Astrocyte (in vitro differentiated cells and primary cell): ENCODE measurements around the gene DEFB129. TPM values are rescaled to one million over a fixed set of nuclear protein-coding genes. Genes with fewer than 3 reads are reported as not detected.

Source experiments
- DNase-seq: peaks from one replicate; pipeline ENCODE4 v3.0.0-alpha.2; 2010; ENCODE audit warnings: low read depth
- FAIRE-seq: peaks from 2 replicates; lab custom pipeline; 2011; peaks lifted over from hg19 to GRCh38; lab: Jason Lieb, UNC
- H2AFZ ChIP-seq: 2 replicates; pipeline ENCODE4 v1.6.0; 2012; ENCODE audit warnings: low read depth, low read length, inconsistent platforms
- H3K27ac ChIP-seq: 2 replicates; pipeline ENCODE4 v1.5.1; 2011; ENCODE audit warnings: low read depth, low read length, inconsistent platforms
- H3K27me3 ChIP-seq: 2 replicates; pipeline ENCODE4 v1.6.0; 2011; ENCODE audit warnings: low read length, inconsistent platforms; ENCODE audit not compliant: insufficient read depth
- H3K36me3 ChIP-seq: 2 replicates; pipeline ENCODE4 v1.5.1; 2011; ENCODE audit warnings: low read length, inconsistent platforms; ENCODE audit not compliant: insufficient read depth
- H3K4me1 ChIP-seq: 2 replicates; pipeline ENCODE4 v1.5.1; 2011; ENCODE audit warnings: low read length, inconsistent platforms; ENCODE audit not compliant: insufficient read depth
- H3K4me2 ChIP-seq: 2 replicates; pipeline ENCODE4 v1.6.0; 2012; ENCODE audit warnings: low read length, inconsistent platforms
- H3K4me3 ChIP-seq: 2 replicates; pipeline ENCODE4 v1.5.1; 2011; ENCODE audit warnings: low read depth, mild to moderate bottlenecking, low read length, inconsistent platforms; ENCODE audit not compliant: insufficient read depth
- H3K79me2 ChIP-seq: 2 replicates; pipeline ENCODE4 v1.6.0; 2012; ENCODE audit warnings: mild to moderate bottlenecking, low read length, inconsistent platforms; ENCODE audit not compliant: insufficient read depth
- H3K9ac ChIP-seq: 2 replicates; pipeline ENCODE4 v1.6.0; 2012; ENCODE audit warnings: mild to moderate bottlenecking, low read length, inconsistent platforms
- H3K9me3 ChIP-seq: 2 replicates; pipeline ENCODE4 v1.5.1; 2012; ENCODE audit warnings: low read depth, mild to moderate bottlenecking, low read length, inconsistent platforms; ENCODE audit not compliant: insufficient read depth
- H4K20me1 ChIP-seq: 2 replicates; pipeline ENCODE4 v1.6.0; 2012; ENCODE audit warnings: low read length, inconsistent platforms; ENCODE audit not compliant: insufficient read depth
- H3K27ac Mint-ChIP-seq: one replicate; pipeline ENCODE4 v1.8.0; 2021; ENCODE audit warnings: mild to moderate bottlenecking, mixed read lengths; ENCODE audit not compliant: unreplicated experiment
- H3K27me3 Mint-ChIP-seq: one replicate; pipeline ENCODE4 v1.8.0; 2021; ENCODE audit warnings: low read depth, mixed read lengths; ENCODE audit not compliant: unreplicated experiment
- H3K36me3 Mint-ChIP-seq: one replicate; pipeline ENCODE4 v1.8.0; 2021; ENCODE audit warnings: low read depth, mixed read lengths; ENCODE audit not compliant: unreplicated experiment
- H3K4me1 Mint-ChIP-seq: one replicate; pipeline ENCODE4 v1.8.0; 2021; ENCODE audit warnings: low read depth, mixed read lengths; ENCODE audit not compliant: unreplicated experiment
- H3K4me3 Mint-ChIP-seq: one replicate; pipeline ENCODE4 v1.8.0; 2021; ENCODE audit warnings: mild to moderate bottlenecking, moderate library complexity, mixed read lengths; ENCODE audit not compliant: unreplicated experiment
- H3K9me3 Mint-ChIP-seq: one replicate; pipeline ENCODE4 v1.8.0; 2021; ENCODE audit warnings: mild to moderate bottlenecking, mixed read lengths; ENCODE audit not compliant: unreplicated experiment
- EZH2 ChIP-seq: IDR thresholded peaks from 2 replicates; pipeline ENCODE4 v1.6.1; 2012; ENCODE audit warnings: mild to moderate bottlenecking, low read length, inconsistent platforms; ENCODE audit not compliant: insufficient read depth
- total RNA-seq: library from RNA; stranded (reverse); gene quantifications from 2 replicates; pipeline ENCODE4 v1.2.1, GENCODE V29; 2021
- TF ChIP-seq, protein P1 (sequence below): IDR thresholded peaks from 2 replicates; pipeline ENCODE4 v1.5.1; 2011; ENCODE audit warnings: low read depth, mild to moderate bottlenecking, inconsistent platforms, low read length, moderate library complexity; ENCODE audit not compliant: insufficient read depth

DEFB129 gene
- total RNA-seq, 1 donor from 2014 or later = not detected

DNA sequence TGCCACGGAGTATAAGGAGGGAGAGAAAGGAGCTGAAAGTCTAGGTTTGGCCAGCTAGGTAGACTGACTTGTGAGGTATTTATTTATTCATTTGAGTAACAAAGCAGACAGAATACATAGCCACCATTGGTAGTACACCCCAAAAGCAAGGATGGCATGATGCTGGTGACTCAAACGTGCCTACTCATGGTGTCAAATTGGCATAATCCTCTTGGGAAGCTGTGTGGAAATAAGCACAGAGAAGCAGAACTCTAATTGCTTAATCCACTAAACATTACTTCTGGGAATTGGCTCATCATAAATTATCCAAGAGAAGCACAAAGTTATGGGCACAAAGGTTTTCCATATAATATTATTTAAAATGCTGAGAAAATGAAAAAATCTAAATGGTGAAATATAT lies 32.9 kb downstream of the DEFB129 start:
- H3K27ac Mint-ChIP-seq = no peak overlapping the region
- no peaks in the 10 kb centered on the region for H3K4me1 Mint-ChIP-seq
- H3K36me3 ChIP-seq = no peaks in the 10 kb centered on the region
- H3K27ac ChIP-seq = no peak overlapping the region
- TF ChIP-seq, protein P1, sequence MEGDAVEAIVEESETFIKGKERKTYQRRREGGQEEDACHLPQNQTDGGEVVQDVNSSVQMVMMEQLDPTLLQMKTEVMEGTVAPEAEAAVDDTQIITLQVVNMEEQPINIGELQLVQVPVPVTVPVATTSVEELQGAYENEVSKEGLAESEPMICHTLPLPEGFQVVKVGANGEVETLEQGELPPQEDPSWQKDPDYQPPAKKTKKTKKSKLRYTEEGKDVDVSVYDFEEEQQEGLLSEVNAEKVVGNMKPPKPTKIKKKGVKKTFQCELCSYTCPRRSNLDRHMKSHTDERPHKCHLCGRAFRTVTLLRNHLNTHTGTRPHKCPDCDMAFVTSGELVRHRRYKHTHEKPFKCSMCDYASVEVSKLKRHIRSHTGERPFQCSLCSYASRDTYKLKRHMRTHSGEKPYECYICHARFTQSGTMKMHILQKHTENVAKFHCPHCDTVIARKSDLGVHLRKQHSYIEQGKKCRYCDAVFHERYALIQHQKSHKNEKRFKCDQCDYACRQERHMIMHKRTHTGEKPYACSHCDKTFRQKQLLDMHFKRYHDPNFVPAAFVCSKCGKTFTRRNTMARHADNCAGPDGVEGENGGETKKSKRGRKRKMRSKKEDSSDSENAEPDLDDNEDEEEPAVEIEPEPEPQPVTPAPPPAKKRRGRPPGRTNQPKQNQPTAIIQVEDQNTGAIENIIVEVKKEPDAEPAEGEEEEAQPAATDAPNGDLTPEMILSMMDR = no peak
- no peak for TF ChIP-seq EZH2
- H3K4me3 ChIP-seq = no peak overlapping the region
- peaks cover 47% of the 10 kb centered on the region for H3K27me3 Mint-ChIP-seq
- no peaks in the 10 kb centered on the region for H3K9me3 ChIP-seq
- no peak overlapping the region for H3K9ac ChIP-seq
- no peak overlapping the region for H2AFZ ChIP-seq
- no peak overlapping the region for H3K4me2 ChIP-seq
- no peaks in the 10 kb centered on the region for H3K4me1 ChIP-seq
- DNase-seq (no peak), FAIRE-seq (no peak)
- H3K79me2 ChIP-seq = no peaks in the 10 kb centered on the region
- H4K20me1 ChIP-seq = no peaks in the 10 kb centered on the region
- H3K36me3 Mint-ChIP-seq = no peaks in the 10 kb centered on the region
- no peak overlapping the region for H3K4me3 Mint-ChIP-seq
- no peaks in the 10 kb centered on the region for H3K27me3 ChIP-seq
- no peaks in the 10 kb centered on the region for H3K9me3 Mint-ChIP-seq

DNA sequence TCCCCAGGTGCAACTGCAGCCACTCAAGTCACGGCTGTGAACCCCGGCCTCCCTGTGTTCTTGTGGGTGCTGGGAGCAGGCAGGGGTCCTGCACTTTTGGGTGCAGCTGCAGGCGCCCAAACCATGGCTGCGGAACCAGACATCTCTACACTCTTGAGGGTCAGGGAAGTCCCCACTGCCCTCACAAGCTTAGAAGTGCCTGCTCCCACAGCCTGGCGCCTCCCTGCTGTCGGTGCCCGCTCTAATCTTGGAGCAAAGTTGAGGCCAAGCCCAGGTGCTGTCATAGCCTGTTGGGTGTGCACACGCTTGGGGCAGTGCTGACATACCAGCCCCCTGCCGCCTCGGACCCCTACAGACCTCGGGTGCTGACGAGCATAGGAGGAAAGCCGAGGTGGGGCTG lies 36.6 kb downstream of the DEFB129 start:
- no peak for FAIRE-seq
- Mint-ChIP-seq H3K4me3 (no peak overlapping the region), H3K27ac (no peak overlapping the region), H3K36me3 (no peaks in the 10 kb centered on the region), H3K27me3 (peaks cover 38% of the 10 kb centered on the region), H3K4me1 (no peaks in the 10 kb centered on the region), H3K9me3 (no peaks in the 10 kb centered on the region)
- H3K79me2 ChIP-seq = no peaks in the 10 kb centered on the region
- no peak for DNase-seq
- H3K9ac ChIP-seq = no peak overlapping the region
- H3K36me3 ChIP-seq = no peaks in the 10 kb centered on the region
- no peaks in the 10 kb centered on the region for H3K9me3 ChIP-seq
- no peaks in the 10 kb centered on the region for H3K27me3 ChIP-seq
- H4K20me1 ChIP-seq = no peaks in the 10 kb centered on the region
- no peak overlapping the region for H3K4me3 ChIP-seq
- H2AFZ ChIP-seq = no peak overlapping the region
- peaks cover 3% of the 10 kb centered on the region for H3K4me1 ChIP-seq
- no peak overlapping the region for H3K4me2 ChIP-seq
- no peak for TF ChIP-seq EZH2
- TF ChIP-seq, protein P1 = no peak
- no peak overlapping the region for H3K27ac ChIP-seq
